ENCODE results near the gene TTLL6.
"Not testable (repeated sequence)": the region's sequence is repeated elsewhere in the genome, so short reads cannot be mapped to it uniquely, and the experiment has no call there.

GRCh38 chr17:48796163-48796522 lies 20.9 kb downstream of the TTLL6 start:
- not testable (repeated sequence) for TF ChIP-seq CTCF (IDR thresholded peaks at IDR 0.05; ENCODE audit: insufficient read depth, low read length, poor library complexity, severe bottlenecking); EZH2phosphoT487 (conservative IDR thresholded peaks at IDR 0.05; ENCODE audit: low read length)
